Activated CD4-positive, alpha-beta memory T cell treated with anti-CD3 and anti-CD28 coated beads for 36 hours (primary cell): ENCODE data around the gene OR2C1. TPM values are rescaled to one million over a fixed set of nuclear protein-coding genes. Genes with fewer than 3 reads are reported as not detected.

Experiments used
- CTCF ChIA-PET: fragments of 350-600 bp; sonication (Branson Sonifier 250); formaldehyde crosslinking; loops from one replicate; lab custom pipeline; 2021; ENCODE audit warnings: antibody characterized with exemption, inconsistent platforms; lab: Charles Lee
- POLR2A ChIA-PET: fragments of 350-600 bp; sonication (Branson Sonifier 250); formaldehyde crosslinking; loops from one replicate; lab custom pipeline; 2021; ENCODE audit warnings: antibody characterized with exemption; lab: Charles Lee
- DNase-seq: peaks from one replicate; pipeline ENCODE4 v3.0.0-alpha.2; 2020
- H3K27ac Mint-ChIP-seq: one replicate; pipeline ENCODE4 v1.8.0; 2021; ENCODE audit warnings: mixed read lengths
- H3K27me3 Mint-ChIP-seq: one replicate; pipeline ENCODE4 v1.8.0; 2021; ENCODE audit warnings: mixed read lengths
- H3K36me3 Mint-ChIP-seq: one replicate; pipeline ENCODE4 v1.8.0; 2021; ENCODE audit warnings: mixed read lengths
- H3K4me1 Mint-ChIP-seq: one replicate; pipeline ENCODE4 v1.8.0; 2021; ENCODE audit warnings: low read depth, mixed read lengths
- H3K4me3 Mint-ChIP-seq: one replicate; pipeline ENCODE4 v1.8.0; 2021; ENCODE audit warnings: mild to moderate bottlenecking, mixed read lengths
- H3K9me3 Mint-ChIP-seq: one replicate; pipeline ENCODE4 v1.8.0; 2021; ENCODE audit warnings: mixed read lengths
- intact Hi-C: fragments of 100-400 bp; cut with micrococcal nuclease; formaldehyde crosslinking; loops from one replicate; pipeline ENCODE4 v1.15.1; 2023
- total RNA-seq, 2 experiments: library from RNA; stranded (reverse); gene quantifications; one replicate each; pipeline ENCODE4 v1.2.3, GENCODE V29; 2021

The OR2C1 gene
- not detected for total RNA-seq

GRCh38 chr16:3355589-3355988 lies at the start of gene OR2C1:
Gene OR2C1 (plus strand): TSS chr16:3355889. CDS start chr16:3355941, 52 bp downstream.
- CTCF ChIA-PET: no interaction called here
- peaks cover 2% of the 10 kb centered on the region for H3K27me3 Mint-ChIP-seq
- no peaks in the 10 kb centered on the region for H3K36me3 Mint-ChIP-seq
- no peak for DNase-seq
- H3K4me1 Mint-ChIP-seq: peaks cover 4% of the 10 kb centered on the region
- H3K9me3 Mint-ChIP-seq: no peaks in the 10 kb centered on the region
- intact Hi-C loops: no loop called here
- H3K4me3 Mint-ChIP-seq: no peak within 1 kb of the TSS
- POLR2A ChIA-PET: no interaction called here
- no peak within 1 kb of the TSS for H3K27ac Mint-ChIP-seq

- peak overlapping the region; percentile 54 for H3K27ac Mint-ChIP-seq
- peak overlapping the region; percentile 71 for H3K4me3 Mint-ChIP-seq
- peaks cover 69% of the 10 kb centered on the region for H3K36me3 Mint-ChIP-seq
- POLR2A ChIA-PET: interaction anchor here (0.9 to 2.7 kb wide), 3 partner anchors 23 to 95 kb away, joined by 3 to 19 read pairs (median 4); partner anchors contain the start of genes ZNF174, ZNF263 and ZSCAN32
- no peaks in the 10 kb centered on the region for H3K27me3 Mint-ChIP-seq
- CTCF ChIA-PET: interaction anchor here (1.4 to 1.8 kb wide), 2 partner anchors 10 to 95 kb away, joined by 3 read pairs; partner anchors contain the start of genes ZNF174 and ZSCAN32
- peaks cover 69% of the 10 kb centered on the region for H3K9me3 Mint-ChIP-seq
- intact Hi-C loops: no loop called here
- peaks cover 12% of the 10 kb centered on the region for H3K4me1 Mint-ChIP-seq
- DNase-seq: no peak
Observed at GRCh38 chr16:3306078-3306477, 49.6 kb upstream of the OR2C1 start.

GRCh38 chr16:3311496-3311895 lies 44.2 kb upstream of the OR2C1 start:
- peaks cover 87% of the 10 kb centered on the region for H3K9me3 Mint-ChIP-seq
- no peak for DNase-seq
- ChIA-PET POLR2A (no interaction called here), CTCF (no interaction called here)
- H3K4me3 Mint-ChIP-seq: no peak overlapping the region
- H3K4me1 Mint-ChIP-seq: no peaks in the 10 kb centered on the region
- H3K27me3 Mint-ChIP-seq: no peaks in the 10 kb centered on the region
- H3K27ac Mint-ChIP-seq: no peak overlapping the region
- intact Hi-C loops: no loop called here
- peaks cover 94% of the 10 kb centered on the region for H3K36me3 Mint-ChIP-seq

- Mint-ChIP-seq H3K27me3 (no peaks in the 10 kb centered on the region), H3K36me3 (peaks cover 79% of the 10 kb centered on the region), H3K4me1 (no peaks in the 10 kb centered on the region), H3K27ac (no peak overlapping the region), H3K4me3 (no peak overlapping the region), H3K9me3 (peaks cover 95% of the 10 kb centered on the region)
- intact Hi-C loops: no loop called here
- CTCF ChIA-PET: interaction anchor here (0.6 kb wide), 1 partner anchor 80 kb away, joined by 3 read pairs; no protein-coding TSS in a partner anchor
- POLR2A ChIA-PET: no interaction called here
- no peak for DNase-seq
Observed at GRCh38 chr16:3317315-3317999, 38.2 kb upstream of the OR2C1 start.

GRCh38 chr16:3321816-3322215 lies 33.9 kb upstream of the OR2C1 start:
- H3K4me1 Mint-ChIP-seq: no peaks in the 10 kb centered on the region
- H3K36me3 Mint-ChIP-seq: peaks cover 44% of the 10 kb centered on the region
- ChIA-PET CTCF (no interaction called here), POLR2A (no interaction called here)
- intact Hi-C loops: no loop called here
- H3K9me3 Mint-ChIP-seq: peaks cover 77% of the 10 kb centered on the region
- H3K27me3 Mint-ChIP-seq: no peaks in the 10 kb centered on the region
- H3K27ac Mint-ChIP-seq: no peak overlapping the region
- DNase-seq: no peak
- no peak overlapping the region for H3K4me3 Mint-ChIP-seq

GRCh38 chr16:3327514-3327913 lies 28.2 kb upstream of the OR2C1 start:
- H3K4me1 Mint-ChIP-seq: no peaks in the 10 kb centered on the region
- ChIA-PET POLR2A (no interaction called here), CTCF (no interaction called here)
- DNase-seq: no peak
- no peak overlapping the region for H3K27ac Mint-ChIP-seq
- intact Hi-C loops: no loop called here
- H3K9me3 Mint-ChIP-seq: peaks cover 42% of the 10 kb centered on the region
- H3K4me3 Mint-ChIP-seq: no peak overlapping the region
- H3K36me3 Mint-ChIP-seq: peaks cover 9% of the 10 kb centered on the region
- H3K27me3 Mint-ChIP-seq: no peaks in the 10 kb centered on the region

GRCh38 chr16:3328104-3328503 lies 27.6 kb upstream of the OR2C1 start:
- intact Hi-C loops: no loop called here
- peaks cover 37% of the 10 kb centered on the region for H3K9me3 Mint-ChIP-seq
- H3K4me1 Mint-ChIP-seq: no peaks in the 10 kb centered on the region
- H3K27ac Mint-ChIP-seq: no peak overlapping the region
- no peak overlapping the region for H3K4me3 Mint-ChIP-seq
- ChIA-PET CTCF (no interaction called here), POLR2A (no interaction called here)
- H3K27me3 Mint-ChIP-seq: no peaks in the 10 kb centered on the region
- peaks cover 6% of the 10 kb centered on the region for H3K36me3 Mint-ChIP-seq
- DNase-seq: no peak

- intact Hi-C loops: no loop called here
- CTCF ChIA-PET: no interaction called here
Observed at GRCh38 chr16:3328643-3329042, 27.0 kb upstream of the OR2C1 start.

GRCh38 chr16:3346041-3346440 lies 9.6 kb upstream of the OR2C1 start:
- no peaks in the 10 kb centered on the region for H3K27me3 Mint-ChIP-seq
- no peaks in the 10 kb centered on the region for H3K36me3 Mint-ChIP-seq
- intact Hi-C loops: no loop called here
- ChIA-PET CTCF (no interaction called here), POLR2A (no interaction called here)
- no peak overlapping the region for H3K4me3 Mint-ChIP-seq
- no peak overlapping the region for H3K27ac Mint-ChIP-seq
- no peaks in the 10 kb centered on the region for H3K9me3 Mint-ChIP-seq
- no peaks in the 10 kb centered on the region for H3K4me1 Mint-ChIP-seq
- DNase-seq: no peak

More at GRCh38 chr16:3328643-3329042, 27.0 kb upstream of the OR2C1 start:
- H3K27ac Mint-ChIP-seq: no peak overlapping the region
- POLR2A ChIA-PET: no interaction called here
- H3K4me3 Mint-ChIP-seq: no peak overlapping the region
- no peaks in the 10 kb centered on the region for H3K4me1 Mint-ChIP-seq
- peaks cover 7% of the 10 kb centered on the region for H3K36me3 Mint-ChIP-seq
- H3K9me3 Mint-ChIP-seq: peaks cover 34% of the 10 kb centered on the region
- no peak for DNase-seq
- no peaks in the 10 kb centered on the region for H3K27me3 Mint-ChIP-seq

GRCh38 chr16:3347586-3347985 lies 8.1 kb upstream of the OR2C1 start:
- intact Hi-C loops: no loop called here
- no peaks in the 10 kb centered on the region for H3K27me3 Mint-ChIP-seq
- H3K4me3 Mint-ChIP-seq: no peak overlapping the region
- ChIA-PET POLR2A (no interaction called here), CTCF (no interaction called here)
- no peak for DNase-seq
- no peaks in the 10 kb centered on the region for H3K36me3 Mint-ChIP-seq
- no peak overlapping the region for H3K27ac Mint-ChIP-seq
- H3K4me1 Mint-ChIP-seq: no peaks in the 10 kb centered on the region
- H3K9me3 Mint-ChIP-seq: no peaks in the 10 kb centered on the region

- no peak overlapping the region for H3K27ac Mint-ChIP-seq
- intact Hi-C loops: no loop called here
- H3K36me3 Mint-ChIP-seq: no peaks in the 10 kb centered on the region
- no peaks in the 10 kb centered on the region for H3K9me3 Mint-ChIP-seq
- no peak overlapping the region for H3K4me3 Mint-ChIP-seq
- ChIA-PET POLR2A (no interaction called here), CTCF (no interaction called here)
- no peak for DNase-seq
- no peaks in the 10 kb centered on the region for H3K27me3 Mint-ChIP-seq
- no peaks in the 10 kb centered on the region for H3K4me1 Mint-ChIP-seq
Observed at GRCh38 chr16:3348547-3349167, 7.0 kb upstream of the OR2C1 start.

GRCh38 chr16:3349175-3349574 lies 6.5 kb upstream of the OR2C1 start:
- POLR2A ChIA-PET: no interaction called here
- intact Hi-C loops: no loop called here
- Mint-ChIP-seq H3K27me3 (no peaks in the 10 kb centered on the region), H3K4me1 (peaks cover 1% of the 10 kb centered on the region), H3K36me3 (no peaks in the 10 kb centered on the region), H3K9me3 (no peaks in the 10 kb centered on the region), H3K4me3 (no peak overlapping the region), H3K27ac (no peak overlapping the region)
- CTCF ChIA-PET: no interaction called here
- DNase-seq: no peak

GRCh38 chr16:3356118-3356517 lies 429 bp downstream of the OR2C1 start:
- no peaks in the 10 kb centered on the region for H3K9me3 Mint-ChIP-seq
- ChIA-PET POLR2A (no interaction called here), CTCF (no interaction called here)
- no peaks in the 10 kb centered on the region for H3K36me3 Mint-ChIP-seq
- H3K4me3 Mint-ChIP-seq: no peak overlapping the region
- H3K27ac Mint-ChIP-seq: no peak overlapping the region
- H3K27me3 Mint-ChIP-seq: peaks cover 2% of the 10 kb centered on the region
- intact Hi-C loops: no loop called here
- DNase-seq: no peak
- peaks cover 4% of the 10 kb centered on the region for H3K4me1 Mint-ChIP-seq
